Mucosa of descending colon (tissue), 3 donors: ENCODE data around the gene ELAC2. TPM values are rescaled to one million over a fixed set of nuclear protein-coding genes. Genes with fewer than 3 reads are reported as not detected.
"Not testable (repeated sequence)": the region's sequence is repeated elsewhere in the genome, so short reads cannot be mapped to it uniquely, and the experiment has no call there.

Experiments
- ATAC-seq: fragments of 200-7000 bp; cut with Tn5 transposase; one replicate; pipeline ENCODE4 v1.9.1; 2020; ENCODE audit warnings: mild to moderate bottlenecking, moderate library complexity
- DNase-seq, 3 donors: peaks; one replicate each; pipeline ENCODE4 v3.0.0-alpha.2; 2020
- H3K36me3 ChIP-seq: fragments of 200-600 bp; one replicate; pipeline ENCODE4 v1.8.0; 2021; ENCODE audit warnings: low read depth, mild to moderate bottlenecking
- H3K4me1 ChIP-seq: fragments of 200-600 bp; one replicate; pipeline ENCODE4 v1.8.0; 2021; ENCODE audit warnings: low read depth, mild to moderate bottlenecking
- H3K4me3 ChIP-seq: fragments of 200-600 bp; one replicate; pipeline ENCODE4 v1.8.0; 2021; ENCODE audit warnings: mild to moderate bottlenecking
- H3K9me3 ChIP-seq: fragments of 200-600 bp; one replicate; pipeline ENCODE4 v1.8.0; 2021; ENCODE audit warnings: mild to moderate bottlenecking
- CTCF ChIP-seq: fragments of 200-600 bp; IDR thresholded peaks from one replicate; pipeline ENCODE4 v1.8.0; 2022; ENCODE audit warnings: antibody characterized with exemption, mild to moderate bottlenecking
- intact Hi-C, 2 donors: fragments of 100-400 bp; cut with DNase I in 1 of 2; cut with micrococcal nuclease in 1 of 2; formaldehyde crosslinking; loops; one replicate each; pipeline versions ENCODE4 v1.11.0 to v1.11.1; 2022; cut with DNase I, micrococcal nuclease
- total RNA-seq, 3 donors: library from RNA; stranded (reverse); fragmentation: NEBNext Ultra II Directional in 2 of 3; extraction: Animal tissue kit (Norgen Biotek cat#: 25700) in 2 of 3; gene quantifications; one replicate each; pipeline versions ENCODE4 v1.2.1 to v1.2.4, GENCODE V29; 2021 to 2023
- donor health status: DM: no; HTN: no; CAD: no; lungs with moderate emphysema.
- donor health status: DM: no; HTN: no; CAD: no.
- donor health status: DM: no; HTN: yes; CAD: no.

The ELAC2 gene
- total RNA-seq, 3 donors from 2014 or later = 46.7 to 47.1 (median 46.9) TPM

DNA sequence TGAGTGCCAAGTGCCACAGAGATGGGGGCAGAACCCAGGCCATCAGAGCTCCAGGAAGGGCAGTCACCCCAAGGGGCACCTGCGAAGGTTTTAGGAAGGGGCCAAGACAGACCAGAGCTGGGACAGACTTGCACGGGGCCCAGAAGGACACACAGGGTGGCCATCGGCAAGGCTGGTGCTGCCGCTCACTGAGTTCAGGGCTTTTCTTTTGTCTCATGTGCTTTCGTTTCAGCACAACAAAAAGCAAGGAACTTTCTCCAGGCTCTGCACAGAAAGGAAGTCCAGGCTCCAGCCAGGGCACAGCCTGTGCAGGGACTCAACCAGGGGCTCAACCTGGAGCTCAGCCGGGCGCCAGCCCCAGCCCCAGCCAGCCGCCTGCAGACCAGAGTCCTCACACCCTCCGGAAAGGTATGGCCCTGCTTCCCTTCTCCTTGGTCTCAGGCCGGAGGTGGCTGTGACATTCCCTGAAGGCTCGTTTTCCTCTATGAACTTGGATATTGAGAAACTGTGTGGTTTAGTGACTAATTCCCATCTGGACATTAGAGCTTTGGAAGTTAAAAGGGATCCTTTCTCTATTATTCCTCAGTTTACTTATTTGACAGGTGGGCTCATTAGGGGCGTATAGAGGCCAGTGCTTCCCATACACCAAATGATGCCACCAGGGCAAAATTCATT lies 37.9 kb downstream of the ELAC2 start:
- intact Hi-C loops = no loop called here
- Histone ChIP-seq H3K36me3 (no peaks in the 10 kb centered on the region), H3K4me1 (no peaks in the 10 kb centered on the region), H3K9me3 (no peaks in the 10 kb centered on the region), H3K4me3 (no peak overlapping the region)
- no peak for DNase-seq
- peak; percentile 13 for ATAC-seq
- TF ChIP-seq CTCF = no peak

DNA sequence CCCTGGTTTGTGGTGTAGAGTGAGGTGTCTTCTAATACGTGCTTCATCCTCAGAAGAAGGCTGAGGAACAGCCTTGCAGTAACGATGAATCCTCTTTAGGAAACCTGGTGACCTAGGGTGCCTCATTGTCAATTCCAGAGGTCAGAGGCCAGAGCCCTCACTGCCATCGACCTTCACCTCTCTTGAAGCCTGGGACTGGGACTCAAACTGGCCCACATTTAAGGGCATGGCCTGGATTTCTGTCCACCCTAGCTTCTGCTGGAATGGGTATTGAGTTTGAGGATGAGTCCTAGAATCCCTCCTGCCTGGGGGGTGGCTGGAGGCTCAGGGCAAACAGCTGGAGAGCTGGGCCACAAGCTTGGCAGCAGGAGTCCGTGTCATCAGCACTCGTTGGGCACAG lies 38.6 kb downstream of the ELAC2 start:
- TF ChIP-seq CTCF = no peak
- H3K36me3 ChIP-seq = no peaks in the 10 kb centered on the region
- DNase-seq (no peak), ATAC-seq (no peak)
- H3K9me3 ChIP-seq = no peaks in the 10 kb centered on the region
- no peaks in the 10 kb centered on the region for H3K4me1 ChIP-seq
- no peak overlapping the region for H3K4me3 ChIP-seq
- intact Hi-C loops = no loop called here

- DNase-seq, H3K9me3 ChIP-seq, ATAC-seq, H3K4me3 ChIP-seq, H3K4me1 ChIP-seq, H3K36me3 ChIP-seq, intact Hi-C loops: not testable (repeated sequence)
These were observed 39.0 kb downstream of the ELAC2 start for GRCh38 chr17:12978787-12979186.

GRCh38 chr17:12977008-12977751 lies 40.6 kb downstream of the ELAC2 start:
- intact Hi-C loops = no loop called here
- H3K4me3 ChIP-seq = no peak overlapping the region
- H3K9me3 ChIP-seq = no peaks in the 10 kb centered on the region
- ATAC-seq = peak; percentile 25
- no peak for DNase-seq
- no peaks in the 10 kb centered on the region for H3K36me3 ChIP-seq
- TF ChIP-seq CTCF = no peak
- H3K4me1 ChIP-seq = no peaks in the 10 kb centered on the region

- Histone ChIP-seq H3K4me1 (no peaks in the 10 kb centered on the region), H3K4me3 (no peak overlapping the region), H3K9me3 (no peaks in the 10 kb centered on the region), H3K36me3 (no peaks in the 10 kb centered on the region)
- TF ChIP-seq CTCF = no peak
- ATAC-seq = peak; percentile 24
- no peak for DNase-seq
- intact Hi-C loops = no loop called here
These were observed 43.8 kb downstream of the ELAC2 start for GRCh38 chr17:12974005-12974531.

DNA sequence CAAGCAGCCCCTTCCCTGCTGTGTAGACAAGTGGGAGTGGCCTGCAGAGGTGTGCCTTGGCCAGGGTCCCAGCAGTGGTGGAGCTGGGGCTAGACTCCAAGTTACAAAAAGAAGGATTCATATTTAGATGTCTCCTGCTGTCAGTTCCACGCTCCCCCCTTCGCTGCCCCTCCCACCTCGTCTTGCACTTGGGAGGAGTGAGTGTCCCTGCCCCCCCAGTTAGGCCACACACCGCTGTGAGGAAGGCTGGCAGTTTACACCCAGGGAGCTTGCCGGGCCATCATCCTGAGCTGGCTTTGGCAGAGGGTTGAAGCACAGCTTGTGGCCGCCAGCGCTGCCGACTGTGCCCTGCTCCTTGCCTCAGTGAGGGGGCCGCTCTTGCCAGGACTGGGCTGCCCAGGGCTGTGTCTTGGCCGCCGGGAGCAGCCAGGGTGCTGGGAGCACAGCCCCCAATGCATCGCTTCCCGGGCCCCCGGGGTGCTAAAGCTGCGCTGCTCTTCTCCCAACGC lies 44.3 kb downstream of the ELAC2 start:
- no peak for TF ChIP-seq CTCF
- no peak overlapping the region for H3K4me3 ChIP-seq
- peak; percentile 24 for ATAC-seq

More for the DNA sequence above, 44.3 kb downstream of the ELAC2 start:
- Histone ChIP-seq H3K9me3 (no peaks in the 10 kb centered on the region), H3K4me1 (no peaks in the 10 kb centered on the region), H3K36me3 (no peaks in the 10 kb centered on the region)
- DNase-seq = no peak
- intact Hi-C loops = no loop called here
